Measurements from ENCODE around the gene HEBP1.
A peak's percentile ranks its signal among the peaks of the same experiment; 100 is the strongest.

HEBP1 gene

GRCh38 chr12:12946686-12947355 lies 53.2 kb downstream of the HEBP1 start:
- DNase-seq, result no peak

- DNase-seq, result no peak
Measured at GRCh38 chr12:12945591-12945990, 54.5 kb downstream of the HEBP1 start.

- no peak for DNase-seq
Measured at GRCh38 chr12:12943586-12944260, 56.3 kb downstream of the HEBP1 start.

GRCh38 chr12:12941450-12942350 lies 58.4 kb downstream of the HEBP1 start:
- DNase-seq, result no peak

- DNase-seq, result no peak
Measured at GRCh38 chr12:12939888-12940287, 60.2 kb downstream of the HEBP1 start.

GRCh38 chr12:12938541-12938940 lies 61.5 kb downstream of the HEBP1 start:
- DNase-seq, result no peak

- no peak for DNase-seq
Measured at GRCh38 chr12:12936983-12937491, 63.0 kb downstream of the HEBP1 start.

GRCh38 chr12:12934556-12934955 lies 65.5 kb downstream of the HEBP1 start:
- no peak for DNase-seq

GRCh38 chr12:12933742-12934141 lies 66.3 kb downstream of the HEBP1 start:
- no peak for DNase-seq

GRCh38 chr12:12930633-12931219 lies 69.3 kb downstream of the HEBP1 start:
- no peak for DNase-seq

- no peak for DNase-seq
Measured at GRCh38 chr12:12929696-12930095, 70.4 kb downstream of the HEBP1 start.

GRCh38 chr12:12927211-12928079 lies 72.6 kb downstream of the HEBP1 start:
- DNase-seq, result peak; percentile 59

GRCh38 chr12:12926571-12927071 lies 73.4 kb downstream of the HEBP1 start:
- no peak for DNase-seq

GRCh38 chr12:12925388-12925787 lies 74.7 kb downstream of the HEBP1 start:
- DNase-seq, result no peak

Measured in effector CD8-positive, alpha-beta T cell (primary cell).